ENCODE results near the gene MAST1.
A peak's percentile ranks its signal among the peaks of the same experiment; 100 is the strongest.
"Not testable (repeated sequence)": the region's sequence is repeated elsewhere in the genome, so short reads cannot be mapped to it uniquely, and the experiment has no call there.

The MAST1 gene

GRCh38 chr19:12896460-12896859 lies 58.1 kb downstream of the MAST1 start:
- DNase-seq (ENCODE audit: low read depth) = no peak

DNA sequence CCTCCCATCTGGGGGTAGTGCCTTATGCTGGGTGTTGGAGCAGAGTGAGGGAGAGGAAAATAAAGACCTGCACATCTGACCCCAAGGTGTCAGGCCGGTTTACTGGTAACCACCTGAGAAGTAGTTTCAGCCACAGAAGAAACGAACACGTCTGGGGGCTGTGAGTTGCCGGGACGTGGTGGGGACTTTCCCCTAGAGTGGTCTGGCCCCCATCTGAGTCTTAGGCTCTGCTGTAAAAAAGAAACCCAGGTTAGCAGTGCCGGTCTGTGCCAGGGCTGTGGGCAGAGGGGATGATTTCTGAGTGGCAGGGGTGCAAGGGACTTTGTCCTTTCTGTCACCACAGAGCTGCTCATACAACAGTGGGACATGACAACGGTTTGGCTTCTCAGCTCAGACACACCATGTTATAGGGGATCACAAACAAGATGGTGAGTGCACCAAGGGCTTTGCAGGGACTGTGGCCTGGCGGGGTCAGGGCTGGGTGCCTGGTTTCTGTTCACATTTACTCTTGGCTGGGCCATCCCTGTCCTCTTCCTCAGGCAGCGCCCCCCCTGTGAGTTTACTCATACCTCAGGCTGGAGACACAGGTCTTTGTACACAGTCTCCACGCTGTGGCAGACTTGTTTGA lies 61.7 kb downstream of the MAST1 start:
- DNase-seq (ENCODE audit: low read depth) = no peak

DNA sequence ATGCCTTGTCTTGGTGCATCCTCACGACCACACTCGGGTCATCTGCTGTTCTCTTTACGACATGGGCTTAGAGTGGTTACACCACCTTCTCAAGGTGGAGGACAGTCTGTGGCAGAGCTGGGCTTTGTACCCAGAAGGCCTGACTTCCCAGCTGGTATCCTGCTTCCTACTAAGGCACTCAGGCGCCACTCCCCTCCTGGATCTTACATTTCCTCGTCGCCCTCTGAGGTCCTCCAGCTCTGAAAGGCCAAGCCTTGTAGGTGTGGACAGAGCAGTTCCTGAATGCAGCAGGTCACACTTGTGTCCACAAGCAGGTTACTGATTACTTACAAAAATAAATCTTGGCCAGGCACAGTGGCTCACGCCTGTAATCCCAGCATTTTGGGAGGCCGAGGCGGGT lies 68.9 kb downstream of the MAST1 start:
- no peak for DNase-seq (ENCODE audit: low read depth)

DNA sequence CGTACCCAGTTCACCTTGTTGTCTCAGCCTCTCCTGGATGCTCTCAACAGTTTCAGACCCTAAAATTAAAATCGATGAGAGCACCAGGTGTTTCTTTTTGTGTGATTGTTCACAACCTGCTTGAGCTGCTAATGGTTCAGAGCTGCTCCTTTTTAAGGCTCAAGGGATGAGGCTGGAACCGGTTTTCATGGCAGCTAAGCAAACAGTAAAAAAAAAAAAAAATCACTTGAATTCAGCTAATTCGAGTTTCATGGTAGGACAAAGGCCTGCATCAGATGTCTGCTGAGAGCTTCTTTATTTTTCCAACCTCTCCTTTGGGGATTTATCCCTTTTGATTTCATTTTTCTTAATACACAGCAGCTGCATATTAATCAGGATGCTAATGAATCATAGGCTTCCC lies 74.3 kb downstream of the MAST1 start:
- DNase-seq (ENCODE audit: low read depth) = no peak

DNA sequence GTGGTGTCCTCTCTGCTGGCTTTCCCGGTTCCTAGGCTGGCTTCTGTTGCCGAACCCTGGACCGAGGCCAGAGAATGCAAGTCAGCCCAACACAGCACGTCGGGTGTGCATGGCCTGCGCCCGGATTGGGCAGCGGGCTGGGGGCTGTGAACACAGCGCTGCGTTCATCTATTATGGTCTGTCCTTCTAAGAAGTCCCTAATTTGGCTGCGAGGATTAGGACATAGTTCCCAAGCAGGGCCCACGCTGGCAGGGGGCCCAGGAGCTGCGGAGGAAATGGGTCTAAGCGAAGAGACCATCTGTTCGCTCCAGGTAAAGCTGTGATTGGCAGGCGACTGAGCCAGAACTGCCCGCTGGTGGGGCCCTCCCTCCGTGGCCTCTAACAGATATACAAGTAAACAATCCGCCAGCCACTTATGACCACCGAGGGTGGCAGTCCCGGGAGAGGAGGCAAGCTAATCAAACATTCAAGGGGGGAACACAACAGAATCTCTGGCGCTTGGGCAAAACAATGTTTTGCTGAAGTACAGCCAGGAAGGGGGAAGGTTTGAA lies 74.8 kb downstream of the MAST1 start:
- DNase-seq (ENCODE audit: low read depth) = peak; percentile 39

- DNase-seq (ENCODE audit: low read depth) = no peak
Measured at GRCh38 chr19:12913851-12914690, 75.8 kb downstream of the MAST1 start.

- not testable (repeated sequence) for DNase-seq (ENCODE audit: low read depth)
Measured at GRCh38 chr19:12915860-12916259, 77.5 kb downstream of the MAST1 start.

DNA sequence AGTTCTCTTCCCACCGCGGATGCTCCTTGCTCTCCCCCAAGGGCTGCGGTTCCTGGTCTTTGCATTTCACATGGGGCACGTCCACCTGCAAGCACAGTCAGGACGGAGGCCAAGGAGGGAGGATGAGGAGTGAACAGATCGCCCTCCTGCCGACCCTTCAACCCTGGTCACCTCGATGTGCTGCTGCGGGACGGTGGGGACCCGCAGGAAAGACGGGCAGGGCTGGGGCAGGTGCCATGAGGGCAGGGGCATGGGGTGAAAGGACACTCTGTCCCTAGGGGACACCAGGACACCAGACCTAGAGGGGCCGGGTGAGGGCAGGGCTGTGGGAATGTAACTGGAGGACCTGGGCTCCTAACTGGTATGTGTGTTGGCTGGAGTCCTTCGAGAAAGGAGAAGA lies 79.9 kb downstream of the MAST1 start:
- no peak for DNase-seq (ENCODE audit: low read depth)

DNA sequence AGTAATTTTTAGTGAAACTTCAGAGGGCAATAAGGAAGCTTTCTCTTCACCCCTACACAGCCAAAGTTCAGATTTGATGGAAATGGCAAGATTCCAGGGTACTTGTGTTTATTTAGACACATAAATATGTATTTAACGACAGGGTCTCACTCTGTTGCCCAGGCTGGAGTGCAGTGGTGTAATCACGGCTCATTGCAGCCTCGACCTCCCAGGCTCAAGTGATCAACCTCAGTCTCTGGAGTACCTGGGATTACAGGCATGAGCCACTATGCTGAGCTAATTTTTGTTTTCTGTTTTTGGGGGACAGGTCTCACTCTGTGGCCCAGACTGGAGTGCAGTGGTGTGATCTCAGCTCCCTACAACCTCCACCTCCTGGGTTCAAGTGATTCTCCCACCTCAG lies 82.7 kb downstream of the MAST1 start:
- DNase-seq (ENCODE audit: low read depth) = no peak

DNA sequence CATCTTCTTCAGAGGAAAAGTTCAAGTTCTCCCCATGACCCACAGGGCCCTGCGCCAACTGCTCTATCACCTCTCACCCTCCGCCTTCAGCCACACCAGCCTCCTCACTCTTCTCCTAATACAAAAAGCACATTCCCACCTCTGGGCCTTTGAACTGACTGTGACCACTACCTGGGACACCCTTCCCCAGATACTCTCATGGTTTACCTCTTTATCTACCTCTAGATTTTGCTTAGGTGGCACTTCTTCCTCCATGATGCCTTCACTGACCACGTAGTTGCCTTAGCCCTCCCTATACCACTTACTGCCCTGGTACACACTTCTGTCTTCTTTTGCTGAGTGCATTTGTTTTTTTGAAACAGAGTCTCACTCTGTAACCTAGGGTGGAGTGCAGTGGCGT lies 84.6 kb downstream of the MAST1 start:
- DNase-seq (ENCODE audit: low read depth) = no peak
